Adipose tissue (tissue), 3 donors: ENCODE measurements around the gene KRTAP5-10. TPM values are rescaled to one million over a fixed set of nuclear protein-coding genes. Genes with fewer than 3 reads are reported as not detected.
"Not testable (repeated sequence)": the region's sequence is repeated elsewhere in the genome, so short reads cannot be mapped to it uniquely, and the experiment has no call there.

Experiments
- H3K27ac ChIP-seq: one replicate; pipeline ENCODE4 v1.5.1; 2013; ENCODE audit warnings: low read depth, low read length
- WGBS, 3 donors: extraction: QIAGEN DNeasy Blood & Tissue Kit; methylation state at CpG; one replicate each; pipeline ENCODE4 v1.1.7; 2013; 5-methylcytosine and 5-hydroxymethylcytosine counted together
- polyA plus RNA-seq, 3 donors: library from polyadenylated mRNA; stranded (reverse); fragments of 200-250 nt; gene quantifications; one replicate each; pipeline ENCODE4 v1.2.3, GENCODE V29; 2013
- donor health status: healthy with polysubstance abuse.
- donor health status: Bipolar disorder and iron deficiency.
- donor health status: healthy.

KRTAP5-10 gene
- polyA plus RNA-seq = not detected

DNA sequence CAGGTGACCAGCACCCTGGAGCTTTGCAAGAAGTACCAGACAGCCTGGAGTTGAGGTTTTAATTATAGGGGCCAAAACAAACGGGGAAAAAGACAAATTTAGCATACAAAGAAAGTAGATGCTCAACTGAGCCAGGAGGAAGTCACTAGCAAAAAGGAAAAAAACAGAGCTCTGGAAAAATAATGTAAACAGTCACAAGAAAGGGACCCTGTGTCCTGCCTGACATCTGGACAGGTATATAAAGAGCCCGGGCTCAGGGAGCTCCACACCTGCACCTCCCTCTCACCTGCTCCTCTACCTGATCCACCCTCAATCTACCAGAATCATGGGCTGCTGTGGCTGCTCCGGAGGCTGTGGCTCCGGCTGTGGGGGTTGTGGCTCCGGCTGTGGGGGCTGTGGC lies at the start of gene KRTAP5-10:
TSS of gene KRTAP5-10 (plus strand) at position 301 of the 400 bp plus-strand sequence. CDS start at position 326, 25 bp downstream.
- 60 to 66% (median 60%) methylated on average over 5 of the region's 5 CpGs for WGBS, 3 donors
- H3K27ac ChIP-seq = no peak within 1 kb of the TSS

DNA sequence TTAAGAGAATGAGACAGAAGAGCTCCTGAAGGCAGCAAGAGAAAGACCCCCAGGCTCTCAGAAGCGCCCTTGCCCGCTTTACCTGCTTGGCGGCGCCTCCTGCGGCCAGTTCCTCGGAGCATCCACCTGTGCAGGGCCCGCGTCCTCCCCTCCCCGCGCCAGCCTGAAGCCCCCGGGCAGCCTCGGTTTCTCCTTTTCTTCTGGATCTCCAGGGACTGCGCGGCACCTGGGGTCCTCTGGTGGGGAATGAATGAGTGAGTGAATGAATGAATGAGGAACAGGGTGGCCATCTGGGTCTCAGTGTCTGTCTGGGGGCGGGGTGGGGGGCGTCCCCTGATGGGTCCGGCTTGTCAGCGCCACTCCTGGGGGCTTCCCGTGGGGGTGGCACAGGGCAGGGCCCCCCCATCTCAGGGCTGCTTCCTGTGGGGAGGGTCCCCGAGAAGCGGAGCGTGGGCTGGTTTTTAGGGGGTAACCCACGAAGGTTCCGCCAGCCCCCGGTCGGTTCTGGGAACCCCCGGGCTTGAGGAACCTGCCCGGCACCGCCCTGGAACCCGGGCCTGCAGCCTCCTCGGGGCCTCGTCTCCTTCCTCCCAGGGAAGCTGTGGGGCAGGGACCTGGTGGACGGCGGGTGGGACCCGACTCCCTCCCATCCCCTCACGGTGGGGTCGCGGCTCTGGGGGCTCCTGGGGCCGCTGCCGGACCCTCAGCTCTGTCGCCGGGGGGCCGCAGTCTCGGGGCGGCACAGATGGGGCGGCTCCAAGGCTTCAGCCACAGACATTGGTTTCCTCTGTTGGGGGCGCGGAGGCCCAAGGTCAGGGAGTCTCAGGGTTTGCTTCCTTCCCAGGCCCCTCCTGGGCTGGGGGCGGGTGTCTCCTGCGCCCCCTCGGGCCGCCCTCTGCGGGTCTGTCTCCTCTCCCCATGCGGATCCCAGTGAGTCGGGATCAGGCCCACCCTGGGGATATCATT lies 46.6 kb upstream of the KRTAP5-10 start:
- WGBS, 3 donors = 94 to 95% (median 95%) methylated on average over 46 to 55 of the region's 55 CpGs
- H3K27ac ChIP-seq = no peak overlapping the region

DNA sequence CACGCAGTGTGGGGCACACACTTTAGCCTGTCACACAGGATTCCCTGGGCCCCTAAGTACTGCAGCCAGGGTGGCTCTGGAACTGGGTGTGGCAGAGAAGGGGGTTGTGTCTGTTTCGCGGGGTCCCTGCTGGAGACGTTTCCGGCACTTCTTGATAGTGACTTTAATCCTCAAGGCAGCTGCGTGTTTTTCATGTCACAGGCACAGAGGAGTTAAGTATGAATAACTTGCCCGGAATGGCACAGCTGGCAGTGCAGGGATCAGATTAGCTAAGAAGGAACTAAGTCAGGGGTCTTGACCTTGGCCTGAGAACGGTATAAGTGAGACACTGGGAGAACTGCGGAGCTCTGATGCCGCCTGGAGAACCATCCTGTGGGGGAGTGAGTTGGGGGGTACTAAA lies 45.8 kb upstream of the KRTAP5-10 start:
- H3K27ac ChIP-seq = no peak overlapping the region
- WGBS, 3 donors = 74 to 82% (median 79%) methylated on average over 10 of the region's 10 CpGs

DNA sequence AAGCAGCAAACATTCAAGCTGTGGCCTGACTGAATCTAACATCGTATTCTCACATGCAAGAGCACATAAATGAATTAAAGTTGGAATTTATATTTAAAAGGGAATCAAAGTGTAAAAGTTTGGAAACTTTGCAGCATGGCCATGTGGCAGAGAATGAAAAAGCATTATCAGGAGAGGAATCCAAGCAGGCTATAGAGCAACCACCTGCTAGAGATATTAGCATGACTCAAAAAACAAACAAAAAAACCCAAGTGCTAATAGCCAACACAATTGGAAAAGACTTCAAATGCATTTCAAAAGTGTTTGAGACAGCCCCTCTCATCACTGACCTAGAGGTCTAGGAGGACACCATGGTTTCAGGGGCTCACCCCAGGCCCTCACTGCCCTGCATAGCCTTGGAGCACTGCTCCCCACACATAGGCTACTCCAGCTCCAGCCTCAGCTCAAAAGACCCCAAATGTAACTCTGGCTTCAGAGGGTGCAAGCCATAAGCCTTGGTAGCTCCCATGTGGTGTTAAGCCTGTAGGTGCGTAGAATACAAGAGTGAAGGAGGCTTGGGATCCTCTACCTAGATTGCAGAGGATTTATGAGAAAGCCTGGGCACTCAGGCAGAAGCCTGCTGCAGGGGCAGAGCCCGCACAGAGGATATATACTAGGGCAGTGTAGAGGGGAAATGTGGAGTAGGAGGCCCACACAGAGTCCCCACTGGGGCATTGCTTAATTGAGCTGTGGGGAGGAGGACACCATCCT lies 40.0 kb upstream of the KRTAP5-10 start:
- H3K27ac ChIP-seq = no peak overlapping the region
- 65 to 81% (median 65%) methylated on average over 3 of the region's 3 CpGs for WGBS, 3 donors

DNA sequence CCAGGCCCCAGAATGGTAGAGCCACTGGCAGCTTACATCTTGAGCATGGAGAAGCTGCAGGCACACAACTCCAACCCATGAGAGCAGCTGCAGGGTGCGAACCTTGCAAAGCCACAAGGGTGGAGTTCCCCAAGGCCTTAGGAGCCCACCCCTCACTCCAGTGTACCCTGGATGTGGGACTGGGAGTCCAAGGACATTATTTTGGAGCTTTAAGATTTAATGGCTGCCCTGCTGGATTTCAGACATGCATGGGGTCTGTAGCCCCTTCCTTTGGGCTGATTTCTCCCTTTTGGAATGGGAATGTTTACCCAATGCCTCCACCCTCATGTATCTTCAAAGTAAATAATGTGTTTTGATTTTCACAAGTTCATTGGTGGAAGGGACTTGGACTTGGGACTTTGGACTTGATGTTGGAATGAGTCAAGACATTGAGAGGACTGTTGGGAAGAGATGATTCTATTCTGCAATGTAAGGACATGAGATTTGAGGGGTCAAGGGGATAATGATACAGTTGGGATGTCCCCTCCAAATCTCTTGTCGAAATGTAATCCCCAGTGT lies 39.3 kb upstream of the KRTAP5-10 start:
- WGBS, 3 donors = 82 to 93% (median 88%) methylated on average over 2 of the region's 2 CpGs

DNA sequence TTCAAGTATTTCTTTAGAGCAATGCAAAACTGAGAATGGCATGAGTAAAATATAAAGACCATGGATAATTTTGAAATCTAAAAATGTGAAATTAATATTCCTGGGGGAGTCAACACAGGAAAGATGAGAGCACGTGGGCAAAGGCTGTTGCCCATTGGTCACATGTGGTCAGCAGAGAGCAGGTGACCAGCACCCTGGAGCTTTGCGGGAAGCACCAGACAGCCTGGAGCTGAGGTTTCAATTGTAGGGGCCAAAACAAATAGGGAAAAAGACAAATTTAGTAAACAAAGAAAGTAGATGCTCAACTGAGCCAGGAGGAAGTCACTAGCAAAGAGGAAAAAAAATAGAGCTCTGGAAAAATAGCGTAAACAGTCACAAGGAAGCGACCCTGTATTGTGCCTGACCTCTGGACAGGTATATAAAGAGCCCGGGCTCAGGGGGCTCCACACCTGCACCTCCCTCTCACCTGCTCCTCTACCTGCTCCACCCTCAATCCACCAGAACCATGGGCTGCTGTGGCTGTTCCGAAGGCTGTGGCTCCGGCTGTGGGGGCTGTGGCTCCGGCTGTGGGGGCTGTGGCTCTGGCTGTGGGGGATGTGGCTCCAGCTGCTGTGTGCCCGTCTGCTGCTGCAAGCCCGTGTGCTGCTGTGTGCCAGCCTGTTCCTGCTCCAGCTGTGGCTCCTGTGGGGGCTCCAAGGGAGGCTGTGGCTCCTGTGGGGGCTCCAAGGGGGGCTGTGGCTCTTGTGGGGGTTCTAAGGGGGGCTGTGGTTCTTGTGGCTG lies 38.4 kb upstream of the KRTAP5-10 start, which contains the start of gene KRTAP5-7:
TSS of gene KRTAP5-7 (plus strand) at position 472 of the 780 bp plus-strand sequence. CDS start at position 506, 34 bp downstream.
- H3K27ac ChIP-seq = not testable (repeated sequence)
- WGBS, 3 donors = 50 to 62% (median 55%) methylated on average over 10 of the region's 10 CpGs

More for the DNA sequence above, 39.3 kb upstream of the KRTAP5-10 start:
- H3K27ac ChIP-seq = no peak overlapping the region

DNA sequence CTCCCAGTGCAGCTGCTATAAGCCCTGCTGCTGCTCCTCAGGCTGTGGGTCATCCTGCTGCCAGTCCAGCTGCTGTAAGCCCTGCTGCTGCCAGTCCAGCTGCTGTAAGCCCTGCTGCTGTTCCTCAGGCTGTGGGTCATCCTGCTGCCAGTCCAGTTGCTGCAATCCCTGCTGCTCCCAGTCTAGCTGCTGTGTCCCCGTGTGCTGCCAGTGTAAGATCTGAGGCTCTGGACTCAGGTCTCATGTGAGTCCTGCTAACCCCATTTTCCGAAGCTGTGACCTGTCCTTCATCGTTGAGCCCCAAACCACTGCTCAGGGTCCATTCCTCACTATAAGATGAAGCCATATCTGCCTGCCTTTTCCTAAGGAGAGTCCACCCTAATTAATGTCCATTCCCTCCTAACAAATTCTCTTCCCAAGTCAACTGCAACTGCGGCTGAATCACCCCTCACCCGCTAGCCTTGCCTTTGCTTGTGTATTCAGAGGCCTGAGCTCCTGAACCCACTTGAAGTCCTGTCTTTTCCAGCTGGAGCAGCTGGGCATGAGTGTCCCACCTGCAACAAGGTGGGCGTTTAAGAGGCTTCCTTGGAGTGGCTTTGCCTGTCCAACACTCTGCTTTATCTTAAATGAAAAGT lies 37.7 kb upstream of the KRTAP5-10 start:
- H3K27ac ChIP-seq = no peak overlapping the region
- whole genome bisulfite sequencing, 3 donors = 85 to 94% (median 93%) methylated on average over 6 of the region's 6 CpGs

- 83 to 91% (median 88%) methylated on average over 11 of the region's 11 CpGs for WGBS, 3 donors
- no peak overlapping the region for H3K27ac ChIP-seq
These were observed 34.8 kb upstream of the KRTAP5-10 start for GRCh38 chr11:71530602-71531001.

DNA sequence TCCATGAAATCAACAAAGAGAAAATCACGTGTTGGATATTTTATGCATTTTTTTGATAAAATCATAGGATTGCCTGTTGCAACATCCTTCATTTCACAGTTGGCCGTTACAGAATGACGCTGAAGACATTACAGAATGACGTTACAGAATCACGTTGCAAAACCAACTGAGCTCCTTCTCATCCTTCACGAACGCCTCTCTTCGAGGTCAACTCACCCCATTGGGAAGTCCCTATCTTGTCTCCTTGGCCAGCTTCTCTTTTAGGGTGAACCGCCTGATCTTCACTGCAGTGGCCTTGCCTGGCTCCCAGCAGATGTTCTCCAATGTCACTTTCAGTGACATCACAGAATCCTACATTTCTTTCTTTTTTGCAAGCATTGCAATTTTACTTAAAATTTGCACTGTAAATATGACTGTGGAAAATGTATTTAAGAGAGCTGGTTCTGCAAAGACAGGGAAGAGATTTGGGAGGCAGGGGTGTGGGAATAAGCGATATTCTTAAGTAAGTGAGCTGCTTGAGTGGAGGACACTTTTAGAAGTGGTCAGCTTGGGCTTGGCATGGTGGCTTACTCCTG lies 33.2 kb upstream of the KRTAP5-10 start:
- WGBS, 3 donors = 70 to 85% (median 76%) methylated on average over 10 of the region's 10 CpGs
- H3K27ac ChIP-seq = no peak overlapping the region

GRCh38 chr11:71534711-71535608 lies 30.4 kb upstream of the KRTAP5-10 start:
- H3K27ac ChIP-seq = not testable (repeated sequence)
- WGBS, 3 donors = 32 to 69% (median 69%) methylated on average over 17 of the region's 17 CpGs

DNA sequence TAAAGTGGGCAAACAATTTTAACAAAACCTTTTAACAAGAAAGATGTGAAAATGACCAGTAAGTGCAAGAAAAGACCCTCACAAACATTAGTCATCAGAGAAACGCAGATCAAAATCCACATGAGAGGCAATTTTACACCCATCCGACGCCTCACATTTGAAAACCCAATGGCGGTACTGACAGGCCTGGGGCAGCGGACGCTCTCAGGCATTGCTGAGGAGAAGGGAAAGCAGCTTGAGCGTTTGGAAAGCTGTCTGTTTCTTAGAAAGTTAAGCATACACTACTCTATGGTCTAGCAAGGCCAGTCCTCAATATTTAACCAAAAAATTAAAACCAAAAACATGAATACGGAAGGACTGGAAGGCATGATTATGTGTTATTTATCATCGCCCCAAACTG lies 29.5 kb upstream of the KRTAP5-10 start:
- no peak overlapping the region for H3K27ac ChIP-seq
- 92 to 96% (median 96%) methylated on average over 9 of the region's 9 CpGs for WGBS, 3 donors

GRCh38 chr11:71537537-71537936 lies 27.8 kb upstream of the KRTAP5-10 start:
- 79 to 90% (median 82%) methylated on average over 9 of the region's 9 CpGs for WGBS, 3 donors
- H3K27ac ChIP-seq = no peak overlapping the region

GRCh38 chr11:71537977-71538665 lies 27.2 kb upstream of the KRTAP5-10 start, which contains the start of gene KRTAP5-8:
Gene KRTAP5-8 (plus strand): TSS chr11:71538025. CDS start chr11:71538056, 31 bp downstream.
- 52 to 81% (median 53%) methylated on average over 4 of the region's 4 CpGs for WGBS, 3 donors
- H3K27ac ChIP-seq = not testable (repeated sequence)

DNA sequence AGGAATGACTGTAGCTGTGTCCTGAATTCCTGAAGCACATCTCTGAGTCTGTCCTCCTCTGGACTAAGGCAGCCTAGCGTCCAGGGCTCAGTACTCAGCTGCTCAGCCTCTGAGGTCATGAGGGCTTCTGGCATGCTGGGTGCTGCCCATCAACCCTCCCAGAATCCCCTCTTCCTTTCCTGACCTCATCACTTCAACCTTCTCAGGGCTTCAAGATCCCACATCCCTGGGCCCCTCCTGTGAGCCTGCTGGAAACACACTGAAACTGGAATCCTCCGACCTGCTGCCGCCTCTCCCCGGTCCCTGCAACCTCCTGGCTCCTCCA lies 26.7 kb upstream of the KRTAP5-10 start:
- 86 to 93% (median 92%) methylated on average over 4 of the region's 4 CpGs for WGBS, 3 donors
- no peak overlapping the region for H3K27ac ChIP-seq

- WGBS, 3 donors = 85 to 87% (median 86%) methylated on average over 11 of the region's 11 CpGs
- no peak overlapping the region for H3K27ac ChIP-seq
These were observed 26.3 kb upstream of the KRTAP5-10 start for GRCh38 chr11:71539017-71539416.

- WGBS, 3 donors = 94 to 98% (median 96%) methylated on average over 11 of the region's 11 CpGs
- not testable (repeated sequence) for H3K27ac ChIP-seq
These were observed 25.4 kb upstream of the KRTAP5-10 start for GRCh38 chr11:71539971-71540370.
